HepG2 (cell line): ENCODE measurements around the gene FGF4. TPM values are rescaled to one million over a fixed set of nuclear protein-coding genes. Genes with fewer than 3 reads are reported as not detected.

Source experiments
- ATAC-seq: fragments of 200-7000 bp; cut with Tn5 transposase; 3 replicates; pipeline ENCODE4 v1.9.1; 2020; ENCODE audit warnings: mild to moderate bottlenecking, moderate library complexity
- BruUV-seq: library from RNA; stranded (reverse); fragments of 400-500 nt; replicated peaks from 2 replicates; lab custom pipeline; 2021; lab: Mats Ljungman, UMichigan
- CTCF ChIA-PET: fragments of 300-600 bp; formaldehyde crosslinking; extraction: SDS; loops from one replicate; lab custom pipeline; 2021; ENCODE audit warnings: low total read pairs, inconsistent platforms, low intra/inter-chr PET ratio; lab: Yijun Ruan, JAX
- POLR2A ChIA-PET: fragments of 350-600 bp; sonication (Branson Sonifier 250); formaldehyde crosslinking; loops from one replicate; lab custom pipeline; 2020; ENCODE audit warnings: antibody characterized with exemption, inconsistent platforms; lab: Yijun Ruan, JAX
- DNase-seq: peaks from one replicate; pipeline ENCODE4 v3.0.0-alpha.2; 2015; ENCODE audit warnings: low spot score
- FAIRE-seq: peaks from 3 replicates; lab custom pipeline; 2011; peaks lifted over from hg19 to GRCh38; lab: Jason Lieb, UNC
- H2AFZ ChIP-seq: one replicate; pipeline ENCODE4 v1.6.1; 2011; ENCODE audit warnings: low read length, inconsistent platforms
- H3K27ac ChIP-seq: fragments of 300-600 bp; 3 replicates; pipeline ENCODE4 v1.8.0; 2011; ENCODE audit warnings: mixed run types, mild to moderate bottlenecking, mixed read lengths, low read length, inconsistent platforms; ENCODE audit not compliant: insufficient read depth; ENCODE audit errors: extremely low read length
- H3K27me3 ChIP-seq, 2 experiments: fragments of 200-600 bp in 1 of 2; 2 replicates in 1 of 2; 3 replicates in 1 of 2; pipeline versions ENCODE4 v1.6.0 to v1.8.0; 2011; ENCODE audit warnings: low read length in 2 of 2, mild to moderate bottlenecking in 2 of 2, moderate library complexity in 2 of 2, inconsistent platforms in 1 of 2; ENCODE audit not compliant: insufficient read depth in 2 of 2, control insufficient read depth in 1 of 2
- H3K36me3 ChIP-seq, 2 experiments: fragments of 200-600 bp in 1 of 2; replicated peaks in 1 of 2; 2 replicates in 1 of 2; 3 replicates in 1 of 2; pipeline versions ENCODE4 v1.5.1 to v1.8.0; 2011; ENCODE audit warnings: low read length in 2 of 2, inconsistent platforms in 1 of 2; ENCODE audit not compliant: insufficient read depth in 2 of 2, control insufficient read depth in 1 of 2
- H3K4me1 ChIP-seq: 2 replicates; pipeline ENCODE4 v1.5.1; 2012; ENCODE audit warnings: low read length, inconsistent platforms; ENCODE audit not compliant: insufficient read depth
- H3K4me2 ChIP-seq: 2 replicates; pipeline ENCODE4 v1.6.0; 2011; ENCODE audit warnings: low read depth, low read length, inconsistent platforms
- H3K4me3 ChIP-seq, 3 experiments: fragments of 200-600 bp in 1 of 3; sonication (generic), shearing (Covaris generic) in 1 of 3; replicated peaks in 1 of 3; 2 replicates each; pipeline ENCODE4 v1.5.1; 2011 to 2016; ENCODE audit warnings: low read length in 3 of 3, inconsistent platforms in 2 of 3, low read depth in 2 of 3, mild to moderate bottlenecking in 2 of 3, control low read depth in 1 of 3, mixed read lengths in 1 of 3; ENCODE audit not compliant: insufficient read depth in 1 of 3
- H3K79me2 ChIP-seq: one replicate; pipeline ENCODE4 v1.6.1; 2011; ENCODE audit warnings: low read length, inconsistent platforms; ENCODE audit not compliant: insufficient read depth
- H3K9ac ChIP-seq: 2 replicates; pipeline ENCODE4 v1.6.0; 2011; ENCODE audit warnings: mild to moderate bottlenecking, low read depth, low read length, inconsistent platforms; ENCODE audit not compliant: insufficient read depth
- H3K9me3 ChIP-seq: 2 replicates; pipeline ENCODE4 v1.5.1; 2012; ENCODE audit warnings: mild to moderate bottlenecking, low read length
- H4K20me1 ChIP-seq: 2 replicates; pipeline ENCODE4 v1.6.0; 2011; ENCODE audit warnings: inconsistent platforms, mild to moderate bottlenecking, low read length, moderate library complexity; ENCODE audit not compliant: insufficient read depth
- ERF ChIP-seq: IDR thresholded peaks from 2 replicates; pipeline ENCODE4 v1.6.1; 2018; ENCODE audit warnings: missing biosample characterization, missing genetic modification reagents
- GPN1 ChIP-seq: sonication (generic); formaldehyde crosslinking; IDR thresholded peaks from 2 replicates; pipeline ENCODE4 v1.5.1; 2020; ENCODE audit warnings: missing genetic modification reagents, borderline replicate concordance
- MEF2D ChIP-seq: sonication (generic); formaldehyde crosslinking; IDR thresholded peaks from 2 replicates; pipeline ENCODE4 v1.5.1; 2020; ENCODE audit warnings: mild to moderate bottlenecking, missing genetic modification reagents
- MEIS2 ChIP-seq: sonication (generic); formaldehyde crosslinking; IDR thresholded peaks from 2 replicates; pipeline ENCODE4 v1.9.0; 2021; ENCODE audit warnings: mild to moderate bottlenecking, missing genetic modification reagents
- RFXANK ChIP-seq: IDR thresholded peaks from 2 replicates; pipeline ENCODE4 v1.6.1; 2016
- TCF12 ChIP-seq, 2 experiments: fragments of 450-650 bp in 1 of 2; sonication (generic) in 1 of 2; formaldehyde crosslinking in 1 of 2; IDR thresholded peaks; 2 replicates each; pipeline versions ENCODE4 v1.6.1 to v1.8.0; 2017 to 2022; ENCODE audit warnings: antibody characterized with exemption in 1 of 2, mild to moderate bottlenecking in 1 of 2, missing genetic modification reagents in 1 of 2, moderate library complexity in 1 of 2
- ZNF225 ChIP-seq: sonication (generic); formaldehyde crosslinking; IDR thresholded peaks from 2 replicates; pipeline ENCODE4 v1.4.0; 2020; ENCODE audit warnings: mild to moderate bottlenecking, missing genetic modification reagents
- ZNF446 ChIP-seq: sonication (generic); formaldehyde crosslinking; IDR thresholded peaks from 2 replicates; pipeline ENCODE4 v1.5.0; 2020; ENCODE audit warnings: mild to moderate bottlenecking, missing genetic modification reagents
- ZNF460 ChIP-seq: sonication (generic); formaldehyde crosslinking; IDR thresholded peaks from 2 replicates; pipeline ENCODE4 v1.5.1; 2020; ENCODE audit warnings: missing genetic modification reagents, mild to moderate bottlenecking, borderline replicate concordance
- WGBS: methylation state at CpG from one replicate; pipeline ENCODE4 v1.1.6; 2017; ENCODE audit warnings: low lambda C conversion rate; 5-methylcytosine and 5-hydroxymethylcytosine counted together
- in situ Hi-C: cut with HindIII; loops from 2 replicates; pipeline ENCODE4 v1.10.0; 2017; ENCODE audit warnings: low pct_unique_long_range_greater_than_20kb; ENCODE audit not compliant: extremely low pct_ligation_motif_present
- intact Hi-C: fragments of 100-400 bp; cut with micrococcal nuclease; formaldehyde crosslinking; loops from one replicate; pipeline ENCODE4 v1.10.0; 2022; ENCODE audit not compliant: unreplicated experiment
- polyA plus RNA-seq, 8 experiments: library from polyadenylated mRNA; depleted of rRNA in 3 of 8; stranded (reverse) in 7 of 8; unstranded in 1 of 8; fragments of >200 nt; fragmentation: Illumina TruSeq in 4 of 8; extraction: Trizol in 4 of 8; gene quantifications; 2 replicates each; pipeline versions ENCODE4 v1.2.1 to v1.2.3, GENCODE V29; 2011 to 2016; ENCODE audit warnings: low read depth in 4 of 8, missing spikeins in 1 of 8, mixed read lengths in 1 of 8; ENCODE audit not compliant: insufficient read depth in 1 of 8
- total RNA-seq, 5 experiments: library from RNA; depleted of rRNA; stranded (reverse); fragments of >200 nt; fragmentation: Illumina TruSeq; extraction: Trizol; gene quantifications; 2 replicates each; pipeline ENCODE4 v1.2.3, GENCODE V29; 2016; ENCODE audit warnings: low read depth in 1 of 5
- TF ChIP-seq, protein P1 (sequence below): sonication (generic); formaldehyde crosslinking; IDR thresholded peaks from 2 replicates; pipeline ENCODE4 v1.4.0; 2020; ENCODE audit warnings: missing genetic modification reagents
- TF ChIP-seq, protein P2 (sequence below): sonication (generic); formaldehyde crosslinking; IDR thresholded peaks from 2 replicates; pipeline ENCODE4 v1.8.0; 2022; ENCODE audit warnings: mild to moderate bottlenecking, missing genetic modification reagents, moderate library complexity
- TF ChIP-seq, protein P3 (sequence below): sonication (generic); formaldehyde crosslinking; IDR thresholded peaks from 2 replicates; pipeline ENCODE4 v1.4.0; 2020; ENCODE audit warnings: missing genetic modification reagents
- TF ChIP-seq, protein P4 (sequence below): IDR thresholded peaks from 2 replicates; pipeline ENCODE4 v1.6.1; 2016; ENCODE audit warnings: mild to moderate bottlenecking, missing biosample characterization, missing genetic modification reagents

Gene FGF4
- total and polyA plus RNA-seq, 2 of the 13 experiments (the other 11 are each of a cell fraction or from before 2014, with no cell fraction given): not detected

DNA sequence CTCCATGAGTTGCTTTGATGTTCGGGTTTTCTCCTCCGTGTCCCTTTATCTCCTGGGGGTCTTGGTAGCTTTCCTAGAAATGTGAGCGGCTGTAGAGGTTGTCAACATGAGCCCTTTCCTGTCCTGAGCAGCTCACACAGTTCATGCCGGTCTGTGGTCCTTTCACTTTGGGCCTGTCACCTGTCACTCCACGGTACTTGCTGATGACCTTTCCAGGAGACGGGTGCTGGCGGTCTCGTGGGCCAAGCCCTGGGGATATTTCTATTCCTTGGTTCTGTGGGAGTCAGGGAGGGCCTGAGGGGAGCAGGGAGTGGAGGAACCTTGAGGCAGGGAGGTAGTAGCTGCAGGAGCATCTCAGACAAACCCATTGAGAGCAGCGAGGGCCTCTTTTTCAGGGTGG is 20.9 kb upstream of the FGF4 start:
- Histone ChIP-seq H2AFZ (no peak overlapping the region), H3K9me3 (no peaks in the 10 kb centered on the region), H3K4me3 (no peak overlapping the region), H3K27ac (no peak overlapping the region), H4K20me1 (no peaks in the 10 kb centered on the region), H3K36me3 (no peaks in the 10 kb centered on the region), H3K4me1 (no peaks in the 10 kb centered on the region), H3K27me3 (peaks cover 4 to 12% of the 10 kb centered on the region in 2 experiments; a peak in 2 of 5 replicates), H3K4me2 (no peak overlapping the region), H3K79me2 (no peaks in the 10 kb centered on the region), H3K9ac (no peak overlapping the region)
- no TSS peak for BruUV-seq
- no peak for FAIRE-seq
- no peak for DNase-seq
- in situ Hi-C loops: loop anchor here (5.0 kb wide), 1 partner anchor 74 kb away; no protein-coding TSS in a partner anchor
- ChIA-PET POLR2A (no interaction called here), CTCF (no interaction called here)
- intact Hi-C loops: no loop called here
- WGBS: 48% methylated on average over 7 of the region's 9 CpGs
- ATAC-seq: no peak
- TF ChIP-seq, protein P1, sequence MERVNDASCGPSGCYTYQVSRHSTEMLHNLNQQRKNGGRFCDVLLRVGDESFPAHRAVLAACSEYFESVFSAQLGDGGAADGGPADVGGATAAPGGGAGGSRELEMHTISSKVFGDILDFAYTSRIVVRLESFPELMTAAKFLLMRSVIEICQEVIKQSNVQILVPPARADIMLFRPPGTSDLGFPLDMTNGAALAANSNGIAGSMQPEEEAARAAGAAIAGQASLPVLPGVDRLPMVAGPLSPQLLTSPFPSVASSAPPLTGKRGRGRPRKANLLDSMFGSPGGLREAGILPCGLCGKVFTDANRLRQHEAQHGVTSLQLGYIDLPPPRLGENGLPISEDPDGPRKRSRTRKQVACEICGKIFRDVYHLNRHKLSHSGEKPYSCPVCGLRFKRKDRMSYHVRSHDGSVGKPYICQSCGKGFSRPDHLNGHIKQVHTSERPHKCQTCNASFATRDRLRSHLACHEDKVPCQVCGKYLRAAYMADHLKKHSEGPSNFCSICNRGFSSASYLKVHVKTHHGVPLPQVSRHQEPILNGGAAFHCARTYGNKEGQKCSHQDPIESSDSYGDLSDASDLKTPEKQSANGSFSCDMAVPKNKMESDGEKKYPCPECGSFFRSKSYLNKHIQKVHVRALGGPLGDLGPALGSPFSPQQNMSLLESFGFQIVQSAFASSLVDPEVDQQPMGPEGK (CRISPR knock-in tag): no peak
- TF ChIP-seq, protein P2, sequence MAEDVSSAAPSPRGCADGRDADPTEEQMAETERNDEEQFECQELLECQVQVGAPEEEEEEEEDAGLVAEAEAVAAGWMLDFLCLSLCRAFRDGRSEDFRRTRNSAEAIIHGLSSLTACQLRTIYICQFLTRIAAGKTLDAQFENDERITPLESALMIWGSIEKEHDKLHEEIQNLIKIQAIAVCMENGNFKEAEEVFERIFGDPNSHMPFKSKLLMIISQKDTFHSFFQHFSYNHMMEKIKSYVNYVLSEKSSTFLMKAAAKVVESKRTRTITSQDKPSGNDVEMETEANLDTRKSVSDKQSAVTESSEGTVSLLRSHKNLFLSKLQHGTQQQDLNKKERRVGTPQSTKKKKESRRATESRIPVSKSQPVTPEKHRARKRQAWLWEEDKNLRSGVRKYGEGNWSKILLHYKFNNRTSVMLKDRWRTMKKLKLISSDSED (CRISPR knock-in tag): no peak
- TF ChIP-seq ZNF446 (no peak), ZNF460 (CRISPR knock-in tag) (no peak), ERF (CRISPR knock-in tag) (no peak), GPN1 (CRISPR knock-in tag) (no peak), MEIS2 (CRISPR knock-in tag) (no peak), TCF12 (IDR thresholded peaks at IDR 0.05) (no peak), TCF12 (CRISPR knock-in tag; IDR thresholded peaks at IDR 0.05) (no peak), MEF2D (CRISPR knock-in tag) (no peak), ZNF225 (no peak), RFXANK (no peak)
- TF ChIP-seq, protein P3, sequence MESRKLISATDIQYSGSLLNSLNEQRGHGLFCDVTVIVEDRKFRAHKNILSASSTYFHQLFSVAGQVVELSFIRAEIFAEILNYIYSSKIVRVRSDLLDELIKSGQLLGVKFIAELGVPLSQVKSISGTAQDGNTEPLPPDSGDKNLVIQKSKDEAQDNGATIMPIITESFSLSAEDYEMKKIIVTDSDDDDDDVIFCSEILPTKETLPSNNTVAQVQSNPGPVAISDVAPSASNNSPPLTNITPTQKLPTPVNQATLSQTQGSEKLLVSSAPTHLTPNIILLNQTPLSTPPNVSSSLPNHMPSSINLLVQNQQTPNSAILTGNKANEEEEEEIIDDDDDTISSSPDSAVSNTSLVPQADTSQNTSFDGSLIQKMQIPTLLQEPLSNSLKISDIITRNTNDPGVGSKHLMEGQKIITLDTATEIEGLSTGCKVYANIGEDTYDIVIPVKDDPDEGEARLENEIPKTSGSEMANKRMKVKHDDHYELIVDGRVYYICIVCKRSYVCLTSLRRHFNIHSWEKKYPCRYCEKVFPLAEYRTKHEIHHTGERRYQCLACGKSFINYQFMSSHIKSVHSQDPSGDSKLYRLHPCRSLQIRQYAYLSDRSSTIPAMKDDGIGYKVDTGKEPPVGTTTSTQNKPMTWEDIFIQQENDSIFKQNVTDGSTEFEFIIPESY (CRISPR knock-in tag): no peak
- TF ChIP-seq, protein P4, sequence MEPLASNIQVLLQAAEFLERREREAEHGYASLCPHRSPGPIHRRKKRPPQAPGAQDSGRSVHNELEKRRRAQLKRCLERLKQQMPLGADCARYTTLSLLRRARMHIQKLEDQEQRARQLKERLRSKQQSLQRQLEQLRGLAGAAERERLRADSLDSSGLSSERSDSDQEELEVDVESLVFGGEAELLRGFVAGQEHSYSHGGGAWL (CRISPR knock-in tag): no peak
